HG02885 (cell line): ENCODE data around the gene TOGARAM2.

Experiments
- ATAC-seq: cut with Tn5 transposase; IDR thresholded peaks from one replicate; pipeline ENCODE4 v1.9.1; 2021; ENCODE audit warnings: mild to moderate bottlenecking; ENCODE audit not compliant: unreplicated experiment, poor library complexity

Gene TOGARAM2

DNA sequence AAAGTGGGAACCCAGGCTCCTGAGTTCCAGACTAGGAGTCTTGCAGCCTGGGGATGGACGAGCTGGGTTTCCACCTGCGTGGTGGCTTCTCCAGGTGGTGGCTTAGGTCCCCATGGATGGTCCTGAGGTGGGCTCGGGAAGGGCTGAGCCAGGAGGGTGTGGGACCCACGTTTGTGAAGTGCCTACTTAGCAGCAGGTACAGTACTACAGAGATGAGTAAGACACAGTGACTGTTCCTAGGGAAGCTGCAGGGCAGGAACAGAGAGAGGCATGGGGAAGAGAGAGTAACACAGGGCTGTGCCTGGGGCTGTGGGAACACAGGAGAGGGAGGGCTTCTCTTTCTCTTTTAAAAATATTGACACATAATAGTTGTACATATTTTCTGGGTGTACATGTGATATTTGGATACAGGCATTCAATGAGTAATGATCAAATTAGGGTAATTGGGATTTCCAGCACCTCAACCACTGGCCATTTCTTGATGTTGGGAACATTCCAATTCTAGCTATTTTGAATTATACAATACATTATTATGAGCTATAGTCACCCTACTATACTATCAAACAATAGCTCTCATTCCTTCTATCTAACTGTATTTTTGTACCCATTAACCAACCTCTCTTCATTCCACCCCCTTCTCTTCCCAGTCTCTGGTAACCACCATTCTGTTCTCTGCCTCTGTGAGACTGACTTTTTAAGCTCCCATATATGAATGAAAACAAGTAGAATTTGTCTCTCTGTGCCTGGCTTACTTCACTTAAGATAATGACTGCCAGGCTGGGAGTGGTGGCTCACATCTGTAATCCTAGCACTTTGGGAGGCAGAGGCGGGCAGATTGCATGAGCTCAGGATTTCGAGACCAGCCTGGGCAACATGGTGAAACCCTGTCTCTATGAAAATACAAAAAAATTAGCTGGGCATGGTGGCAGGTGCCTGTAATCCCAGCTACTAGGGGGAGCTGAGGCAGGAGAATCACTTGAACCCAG is 15.0 kb downstream of the TOGARAM2 start:
- no peak for ATAC-seq

- no peak for ATAC-seq
Measured at GRCh38 chr2:28997237-28997846, 16.2 kb downstream of the TOGARAM2 start.

DNA sequence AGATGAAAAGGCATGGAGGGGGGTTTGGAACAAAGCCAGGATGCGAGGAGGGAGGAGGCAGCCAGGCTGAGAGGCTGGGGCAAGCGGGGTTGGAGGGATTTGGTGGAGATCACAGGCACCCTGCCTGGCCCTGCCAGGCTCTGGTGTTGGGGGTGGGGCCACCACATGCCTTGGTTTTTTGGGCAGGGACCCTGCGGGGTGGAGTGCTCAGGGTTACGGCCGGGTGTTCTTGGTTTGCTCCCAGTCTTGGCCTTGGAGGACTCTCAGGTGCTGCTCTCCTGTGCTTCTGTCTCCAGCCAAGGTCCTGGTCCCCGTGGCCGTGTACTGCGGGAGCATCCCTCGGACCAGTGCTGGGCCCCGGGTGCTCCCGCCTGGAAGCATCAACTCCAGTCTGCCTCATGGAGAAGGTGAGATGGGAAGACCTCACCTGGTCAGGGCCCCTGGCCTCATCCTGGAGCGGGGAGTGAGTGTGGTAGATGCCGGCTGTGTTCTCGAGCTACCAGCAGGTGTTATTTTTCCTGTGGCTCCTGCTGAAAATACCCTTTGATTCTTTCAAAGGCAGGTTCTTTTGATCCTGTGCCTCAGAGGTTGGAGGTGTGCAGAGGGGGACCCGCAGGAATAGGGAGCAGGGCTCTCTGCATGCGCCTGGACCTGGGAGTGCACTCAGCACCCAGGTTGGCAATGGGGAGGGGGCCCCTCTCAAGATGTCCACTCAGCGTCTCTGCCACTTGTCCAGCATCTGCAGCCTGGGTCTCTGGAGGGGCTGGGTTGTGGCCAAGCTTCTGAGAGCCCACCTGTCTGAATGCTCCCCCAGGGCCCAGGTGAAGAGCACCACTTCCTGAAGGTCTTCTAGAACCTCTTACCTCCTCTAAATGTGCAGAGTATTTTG is 17.0 kb downstream of the TOGARAM2 start:
- ATAC-seq, result no peak

DNA sequence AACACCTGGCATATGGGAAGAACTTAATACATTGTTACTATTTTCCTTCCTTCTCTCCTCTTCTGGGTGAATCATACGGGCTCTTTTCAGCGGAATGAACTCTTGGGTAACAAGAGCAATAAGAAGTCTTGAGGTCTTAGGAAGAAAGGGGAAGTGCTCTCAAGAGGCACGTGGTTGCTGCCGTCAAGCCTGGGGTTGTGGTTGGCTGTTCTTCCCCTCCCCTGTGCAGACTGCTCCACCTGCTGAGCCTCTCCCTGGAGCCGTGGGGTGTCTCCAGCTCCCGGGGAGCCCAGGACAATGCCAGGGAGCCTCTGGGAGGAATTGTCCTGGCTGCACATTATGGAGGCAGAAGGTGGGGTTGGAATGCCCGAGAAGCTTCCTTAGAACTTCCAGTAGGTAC is 19.4 kb downstream of the TOGARAM2 start:
- peak; percentile 97 for ATAC-seq

DNA sequence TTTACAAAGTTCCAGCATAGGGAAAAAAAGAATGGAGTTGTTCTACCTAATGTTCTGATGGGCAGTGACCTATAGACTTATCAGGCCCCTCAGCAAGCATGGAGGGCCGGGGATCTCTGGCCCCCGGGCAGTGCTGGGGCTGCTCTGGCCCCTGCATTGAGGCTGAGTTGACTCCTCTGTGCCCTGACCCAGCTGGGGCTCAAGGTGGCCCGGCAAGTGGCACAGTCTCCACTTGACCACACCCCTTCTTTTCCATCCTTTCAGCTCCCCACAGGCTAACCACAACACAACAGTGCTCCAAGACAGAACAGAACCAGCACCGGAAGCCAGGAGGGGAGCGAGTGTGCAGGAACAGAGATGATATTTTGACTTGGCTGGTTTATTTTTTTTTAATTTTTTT is 19.9 kb downstream of the TOGARAM2 start:
- ATAC-seq, result no peak

DNA sequence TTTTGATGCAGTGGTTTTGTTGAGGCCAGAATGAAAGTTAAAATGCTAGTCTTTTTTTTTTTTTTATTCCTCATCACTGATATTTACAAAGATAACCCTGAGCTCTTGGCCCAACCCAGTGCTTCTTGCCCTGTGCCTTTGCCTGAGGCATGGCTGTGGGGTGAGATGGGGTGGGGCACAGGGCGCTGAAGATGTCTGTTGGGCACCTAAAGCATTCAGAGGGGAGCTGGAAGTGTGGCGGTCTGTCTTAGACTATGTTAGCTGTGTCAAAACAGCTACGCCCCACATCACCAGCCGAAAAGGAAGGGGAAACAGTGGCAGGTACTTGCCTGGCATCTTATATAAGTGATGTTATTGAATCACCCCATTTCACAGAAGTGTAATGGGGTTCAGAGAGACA is 20.7 kb downstream of the TOGARAM2 start:
- no peak for ATAC-seq

- no peak for ATAC-seq
Measured at GRCh38 chr2:29004755-29005154, 23.7 kb downstream of the TOGARAM2 start.

DNA sequence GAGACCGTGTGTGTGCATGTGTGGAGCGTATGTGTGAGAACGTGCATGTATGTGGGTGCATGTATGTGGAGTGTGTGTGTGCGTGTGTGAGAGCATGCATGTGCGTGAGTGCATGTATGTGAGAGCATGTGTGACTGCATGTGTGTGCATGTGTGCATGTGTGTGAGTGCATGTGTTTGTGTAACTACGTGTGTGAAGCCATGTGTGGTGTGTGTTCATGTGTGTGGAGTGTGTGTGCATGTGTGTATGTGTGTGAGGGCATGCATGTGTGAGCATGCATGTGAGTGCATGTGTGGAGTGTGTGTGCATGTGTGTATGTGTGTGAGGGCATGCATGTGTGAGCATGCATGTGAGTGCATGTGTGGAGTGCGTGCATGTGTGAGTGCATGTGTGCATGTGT is 24.2 kb downstream of the TOGARAM2 start:
- ATAC-seq, result no peak

DNA sequence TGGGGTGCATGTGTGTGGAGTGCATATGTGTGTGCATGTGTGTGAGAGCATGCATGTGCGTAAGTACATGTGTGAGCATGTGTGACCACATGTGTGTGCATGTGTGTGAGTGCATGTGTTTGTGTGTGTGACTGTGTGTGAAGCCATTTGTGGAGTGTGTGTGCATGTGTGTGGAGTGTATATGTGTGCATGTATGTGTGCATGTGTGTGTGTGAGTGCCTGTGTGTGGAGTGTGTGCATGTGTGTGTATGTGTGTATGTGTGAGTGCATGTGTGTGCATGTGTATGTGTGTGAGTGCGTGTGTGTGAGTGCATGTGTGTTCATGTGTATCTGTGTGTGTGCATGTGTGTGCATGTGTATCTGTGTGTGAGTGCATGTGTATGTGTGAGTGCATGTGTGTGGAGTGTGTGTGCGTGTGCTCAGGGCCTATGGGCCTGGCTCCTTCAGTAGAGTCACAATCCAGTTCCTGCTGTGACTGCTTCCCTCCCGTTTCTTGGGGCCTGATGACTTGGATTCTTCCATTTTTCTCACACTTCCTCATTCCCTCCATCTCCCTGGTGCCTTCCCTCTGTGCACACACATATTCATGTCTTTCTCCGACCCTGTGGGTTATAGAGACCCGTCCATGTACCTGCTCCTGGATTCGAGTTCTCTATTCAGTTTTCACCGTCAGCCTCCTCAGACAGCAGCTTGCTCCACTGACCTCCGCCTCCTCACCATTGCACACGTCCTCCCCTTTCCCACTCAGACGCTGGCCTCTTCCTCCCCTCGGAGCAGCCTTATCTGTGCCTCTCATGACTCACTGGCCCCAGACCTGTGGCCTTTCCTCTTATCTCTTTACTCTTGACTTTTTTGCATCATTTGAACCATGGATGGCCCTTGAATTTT is 25.2 kb downstream of the TOGARAM2 start:
- no peak for ATAC-seq

DNA sequence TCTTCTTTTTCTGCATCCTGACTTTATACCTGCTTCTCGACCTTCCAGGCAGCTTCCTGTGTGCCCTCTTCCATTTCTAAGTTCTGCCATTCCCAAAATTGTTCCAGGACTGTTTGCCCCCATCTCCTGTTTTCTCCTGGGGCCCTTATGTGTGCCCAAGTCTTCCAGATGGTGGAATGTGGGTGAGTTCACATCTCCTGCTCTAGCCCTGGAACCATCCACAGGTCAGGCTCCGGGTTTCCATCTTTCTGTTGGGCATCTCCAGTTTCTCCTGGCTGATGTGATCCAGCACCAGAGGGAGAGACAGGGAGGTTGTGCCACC is 25.8 kb downstream of the TOGARAM2 start:
- no peak for ATAC-seq

- ATAC-seq, result no peak
Measured at GRCh38 chr2:29009270-29009669, 28.2 kb downstream of the TOGARAM2 start.

DNA sequence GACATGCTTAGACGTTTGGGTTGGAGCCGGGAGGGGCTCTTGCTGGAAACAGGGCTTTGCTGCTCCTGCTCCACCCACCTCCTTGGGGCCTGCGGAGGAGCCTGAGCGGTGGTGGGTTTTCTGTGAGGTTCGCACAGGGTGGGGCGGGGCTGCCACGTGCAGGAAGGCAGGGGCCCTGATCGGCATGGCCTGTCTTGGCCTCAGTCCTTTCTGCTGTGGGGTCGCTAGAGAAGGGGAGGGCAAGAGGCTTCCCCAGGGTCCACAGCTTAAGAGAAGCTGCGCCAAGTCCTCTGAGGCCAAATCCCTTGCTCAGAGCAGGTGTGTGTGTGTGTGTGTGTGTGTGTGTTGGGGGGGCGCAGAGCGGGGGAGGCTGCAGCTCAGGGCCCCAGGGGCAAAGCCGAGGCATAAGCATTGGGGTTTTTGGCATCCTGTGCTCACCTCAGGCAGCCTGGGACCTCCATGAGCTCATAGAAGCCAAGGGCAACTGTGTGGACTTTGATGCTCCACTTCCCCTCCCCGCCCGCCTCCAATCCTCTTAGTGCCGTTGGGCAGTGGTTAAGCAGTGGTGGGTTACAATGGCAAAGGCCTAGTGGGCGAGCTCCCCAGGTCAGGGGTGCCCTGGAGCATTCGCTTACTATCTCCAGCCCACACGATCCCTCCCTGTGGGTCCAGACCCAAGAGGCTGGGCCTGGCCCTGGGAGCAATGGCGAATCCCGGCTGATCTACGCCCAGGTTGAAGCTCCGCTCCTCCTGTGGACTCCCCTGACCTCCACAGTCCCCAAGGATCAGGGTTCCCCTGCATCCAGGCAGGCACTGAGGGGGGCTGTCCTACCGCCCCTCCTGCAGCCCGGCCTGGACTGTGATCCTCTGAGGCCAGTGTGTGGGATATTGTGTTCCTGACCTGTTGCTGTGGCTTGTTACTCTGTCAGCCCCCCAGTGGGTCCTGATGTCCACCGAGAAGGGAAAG is 28.9 kb downstream of the TOGARAM2 start:
- no peak for ATAC-seq

DNA sequence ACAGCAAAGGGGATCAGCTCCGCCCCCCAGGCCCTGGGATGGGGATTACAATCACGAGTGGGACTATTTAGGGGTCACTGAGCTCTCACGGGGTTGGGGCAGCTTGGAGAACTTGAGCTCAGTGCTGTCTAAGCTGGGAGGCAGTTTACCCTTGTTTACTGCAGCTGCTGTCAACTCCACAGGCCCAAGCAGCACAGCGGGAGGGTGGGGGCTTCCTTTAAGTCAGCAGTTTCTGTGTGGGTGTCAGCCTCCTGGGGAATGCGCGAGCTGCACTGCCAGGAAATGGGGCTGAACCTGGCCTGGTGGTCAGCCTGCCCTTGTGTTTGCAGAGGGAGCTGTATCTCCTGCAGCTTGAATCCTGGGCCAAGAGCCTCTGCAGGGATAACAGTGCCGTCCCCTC is 29.8 kb downstream of the TOGARAM2 start:
- ATAC-seq, result no peak

DNA sequence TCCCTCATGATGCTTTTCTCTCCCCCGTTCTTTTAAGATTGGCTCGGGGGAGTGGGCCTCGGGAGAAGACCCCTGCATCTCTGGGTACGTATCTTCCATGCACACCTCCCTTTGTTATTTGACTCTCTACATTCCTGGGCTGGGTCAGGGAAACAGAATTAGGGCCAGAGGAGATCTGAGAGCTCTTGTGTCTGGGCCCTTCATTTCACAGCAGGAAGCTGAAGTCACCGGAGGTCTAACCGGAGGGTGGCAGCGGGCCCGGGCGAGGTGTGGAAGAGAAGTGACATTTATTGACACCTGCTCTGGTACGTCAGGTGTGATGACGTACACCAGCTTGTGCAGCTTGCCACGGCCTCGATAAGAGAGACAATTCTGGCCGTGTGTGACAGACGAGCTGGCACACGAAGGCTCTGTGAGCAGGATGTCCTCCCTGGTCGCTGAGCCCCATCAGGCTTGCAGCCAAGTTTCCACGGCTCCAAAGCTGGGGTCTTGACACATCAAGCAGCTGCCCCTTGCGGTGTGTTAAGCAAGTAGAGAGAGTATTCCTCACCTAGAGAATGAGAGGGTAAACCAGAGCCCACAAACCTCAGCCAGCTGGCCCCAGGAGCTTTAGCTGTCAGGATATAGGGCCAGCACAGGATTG is 30.4 kb downstream of the TOGARAM2 start:
- ATAC-seq, result no peak

GRCh38 chr2:29012211-29012681 is 31.1 kb downstream of the TOGARAM2 start:
- ATAC-seq, result no peak

DNA sequence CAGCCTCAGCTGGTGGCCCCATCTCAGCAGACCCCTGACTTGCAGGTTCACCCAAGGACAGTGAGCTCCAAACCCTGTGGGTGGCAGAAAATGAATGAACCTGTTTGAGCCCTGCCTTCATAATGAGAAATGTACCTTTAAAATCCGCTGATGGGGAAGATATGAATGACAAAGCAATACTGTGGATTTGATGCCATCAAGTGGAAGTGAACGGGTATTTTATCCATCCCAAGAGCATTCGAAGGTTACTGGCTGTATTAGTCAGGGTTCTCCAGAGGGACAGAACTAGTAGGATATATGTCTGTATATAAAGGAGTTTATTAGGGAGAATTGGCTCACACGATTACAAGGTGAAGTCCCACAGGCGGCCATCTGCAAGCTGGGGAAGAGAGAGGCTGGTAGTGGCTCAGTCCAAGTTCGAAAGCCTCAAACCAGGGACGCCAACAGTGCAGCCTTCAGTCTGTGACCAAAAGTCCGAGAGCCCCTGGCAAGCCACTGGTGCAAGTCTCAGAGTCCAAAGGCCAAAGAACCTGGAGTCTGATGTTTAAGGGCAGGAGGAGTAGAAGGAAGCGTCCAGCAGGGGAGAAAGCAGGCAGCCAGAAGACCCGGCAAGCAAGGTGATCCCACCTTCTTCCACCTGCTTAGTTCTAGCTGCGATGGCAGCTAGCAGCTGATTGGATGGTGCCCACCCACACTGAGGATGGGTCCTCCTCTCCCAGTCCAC is 32.1 kb downstream of the TOGARAM2 start:
- no peak for ATAC-seq

DNA sequence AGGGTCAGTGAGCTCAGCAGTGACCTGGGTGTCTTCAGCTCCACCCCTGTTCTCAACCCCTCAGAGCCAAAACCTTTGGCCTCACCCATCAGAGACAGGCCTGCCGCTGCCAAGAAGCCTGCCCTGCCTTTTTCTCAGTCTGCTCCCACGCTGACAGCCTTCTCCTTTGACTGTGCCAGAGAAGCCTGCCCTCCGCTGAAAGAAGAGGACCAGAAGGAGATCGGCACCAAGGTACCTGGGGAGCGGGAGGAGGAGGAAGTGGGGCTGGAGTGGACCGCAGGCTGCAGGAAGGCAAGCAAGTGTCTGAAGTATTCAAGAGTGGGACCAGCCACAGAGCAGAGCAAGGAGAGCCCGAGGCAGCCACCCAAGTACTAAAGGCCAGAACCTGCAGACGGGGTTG is 33.2 kb downstream of the TOGARAM2 start:
- ATAC-seq, result peak; percentile 12
